ENCODE results near the gene COQ8A.

The COQ8A gene

GRCh38 chr1:226940029-226940805 lies at the start of gene COQ8A:
COQ8A (plus strand) TSS chr1:226940294; CDS start chr1:226961386, 21,092 bp downstream.
- FAIRE-seq, result peak; percentile 97

DNA sequence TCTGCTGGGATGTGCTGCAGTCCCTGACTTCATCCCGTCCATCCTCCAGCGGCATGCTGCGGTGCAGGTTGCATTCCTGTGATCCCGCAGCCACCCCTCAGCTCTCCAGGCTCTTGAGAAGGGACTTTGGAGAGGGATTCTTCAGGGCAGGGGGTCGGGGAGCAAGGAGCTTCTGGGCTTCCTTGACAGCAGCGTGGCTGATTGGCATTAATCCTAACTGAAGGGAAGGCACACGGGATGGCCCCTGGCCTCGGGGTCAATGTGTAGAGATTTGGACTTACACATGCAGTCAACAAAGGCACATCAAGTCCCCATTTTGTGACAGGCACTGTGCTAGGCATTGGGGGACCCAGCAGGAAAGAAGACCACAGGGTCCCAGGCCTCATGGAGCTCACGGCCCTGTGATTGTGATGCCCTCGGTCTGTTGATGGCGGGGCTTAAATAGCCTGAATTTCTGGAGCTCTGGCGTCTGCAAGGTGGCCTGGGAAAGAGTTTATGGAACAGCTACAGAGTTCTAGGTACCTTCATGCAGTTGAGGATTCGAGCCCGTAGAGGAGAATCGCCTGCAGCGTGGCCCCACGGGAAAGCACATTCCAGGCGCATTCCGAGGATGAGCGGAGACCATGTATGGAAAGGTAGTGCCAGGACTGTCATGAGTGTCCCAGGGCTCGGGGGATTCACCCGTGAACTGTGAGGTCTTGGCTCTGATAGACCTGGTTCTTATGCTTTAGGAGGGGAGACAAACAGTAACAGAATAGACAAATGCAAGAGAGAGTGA lies 49.6 kb upstream of the COQ8A start:
- FAIRE-seq, result no peak

DNA sequence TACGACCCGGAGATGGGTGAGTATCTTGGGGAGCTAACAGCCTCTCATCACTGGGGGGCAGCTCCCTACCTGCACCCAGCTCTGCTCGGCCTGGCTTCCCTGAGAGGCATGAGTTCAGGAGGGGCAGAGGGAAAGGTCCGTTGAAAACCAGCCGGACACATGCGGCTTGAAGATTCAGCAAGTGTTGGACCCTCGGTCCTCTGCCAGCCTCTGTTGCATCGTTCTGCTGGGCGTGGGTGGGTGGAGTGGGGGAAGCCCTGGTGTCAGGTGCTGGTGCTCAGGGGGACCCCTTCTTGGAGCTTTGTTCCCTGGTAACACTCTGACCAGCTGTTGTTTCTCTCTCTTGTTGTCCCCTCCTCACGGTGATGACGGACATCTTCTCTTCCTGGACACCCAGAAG lies 48.7 kb upstream of the COQ8A start:
- FAIRE-seq, result no peak

DNA sequence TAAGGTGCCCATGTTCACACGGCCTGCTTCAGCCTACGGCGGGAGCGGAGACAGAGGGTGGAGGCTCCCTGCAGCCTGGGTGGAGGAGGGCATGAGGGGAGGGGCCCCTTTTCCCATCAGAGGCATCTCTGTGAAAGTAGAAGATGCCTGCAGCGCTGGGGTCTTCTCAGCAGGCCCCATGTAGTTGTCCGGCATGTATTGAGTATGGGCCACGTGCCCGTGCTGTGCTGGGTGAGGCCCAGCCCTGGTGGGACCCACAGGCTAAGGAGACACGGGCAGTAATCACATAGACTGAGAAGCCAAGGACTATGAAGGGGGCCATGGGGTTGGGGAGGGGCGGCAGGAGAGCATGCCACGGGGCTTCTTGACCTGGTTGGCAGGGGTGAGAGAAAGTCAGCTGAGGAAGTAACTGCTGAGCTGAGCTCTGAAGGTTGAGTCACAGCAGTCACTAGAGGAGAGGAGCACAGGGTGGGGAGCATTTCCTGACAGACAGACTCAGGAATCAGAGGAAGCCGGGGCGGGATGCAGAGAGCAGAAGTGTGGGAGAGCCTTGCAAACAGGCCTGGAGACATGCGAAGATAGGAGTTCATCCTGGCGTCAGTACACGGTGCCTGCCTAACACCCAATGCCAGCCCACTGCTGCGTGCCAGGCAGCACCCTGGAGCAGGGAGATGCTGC lies 48.1 kb upstream of the COQ8A start:
- no peak for FAIRE-seq

- FAIRE-seq, result no peak
Observed at GRCh38 chr1:226892524-226892875, 47.6 kb upstream of the COQ8A start.

DNA sequence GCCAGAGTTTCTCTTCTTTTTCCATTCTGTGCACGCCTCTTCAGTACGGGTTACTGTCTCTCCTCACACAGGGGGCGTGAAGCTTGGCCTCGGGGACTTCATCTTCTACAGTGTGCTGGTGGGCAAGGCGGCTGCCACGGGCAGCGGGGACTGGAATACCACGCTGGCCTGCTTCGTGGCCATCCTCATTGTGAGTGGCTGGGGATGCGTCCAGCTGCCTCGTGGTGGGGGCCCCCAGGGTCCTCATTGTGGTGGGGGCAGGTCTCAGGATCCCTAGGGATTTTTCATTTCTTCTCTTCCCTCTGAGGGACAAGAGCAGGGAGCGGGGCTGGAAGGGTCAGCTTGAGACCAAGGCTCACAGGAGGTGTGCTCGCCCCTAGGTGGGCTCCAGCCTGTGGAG lies 46.2 kb upstream of the COQ8A start:
- FAIRE-seq, result no peak

GRCh38 chr1:226894826-226895225 lies 45.3 kb upstream of the COQ8A start:
- no peak for FAIRE-seq

DNA sequence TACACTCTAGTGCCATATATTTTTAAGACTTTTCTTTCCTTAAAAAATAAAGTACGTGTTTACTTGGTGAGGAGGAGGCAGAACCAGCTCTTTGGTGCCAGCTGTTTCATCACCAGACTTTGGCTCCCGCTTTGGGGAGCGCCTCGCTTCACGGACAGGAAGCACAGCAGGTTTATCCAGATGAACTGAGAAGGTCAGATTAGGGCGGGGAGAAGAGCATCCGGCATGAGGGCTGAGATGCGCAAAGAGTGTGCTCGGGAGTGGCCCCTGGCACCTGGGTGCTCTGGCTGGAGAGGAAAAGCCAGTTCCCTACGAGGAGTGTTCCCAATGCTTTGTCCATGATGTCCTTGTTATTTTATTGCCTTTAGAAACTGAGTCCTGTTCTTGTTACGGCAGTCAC lies 44.5 kb upstream of the COQ8A start:
- FAIRE-seq, result no peak

- no peak for FAIRE-seq
Observed at GRCh38 chr1:226898246-226898645, 41.8 kb upstream of the COQ8A start.

- FAIRE-seq, result no peak
Observed at GRCh38 chr1:226901421-226901820, 38.7 kb upstream of the COQ8A start.

DNA sequence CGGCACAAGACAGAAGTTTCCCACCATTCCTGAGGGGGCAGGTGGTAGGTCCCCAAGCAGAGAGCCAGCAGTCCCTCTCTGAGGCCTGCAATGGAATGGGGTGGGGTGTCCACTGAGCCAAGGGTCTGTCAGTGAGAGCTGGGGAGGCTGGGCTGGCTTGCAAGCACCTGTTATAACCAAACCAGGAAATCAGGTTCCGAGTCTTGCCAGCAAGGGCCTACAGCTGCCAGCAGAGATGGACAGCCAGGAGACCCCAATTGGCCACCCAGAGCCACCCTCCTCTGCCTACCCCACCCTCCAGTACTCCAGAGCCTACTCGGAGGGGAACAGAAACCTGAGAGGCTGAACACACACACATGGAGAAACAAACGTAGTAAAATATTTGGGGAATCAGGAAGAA lies 37.5 kb upstream of the COQ8A start:
- no peak for FAIRE-seq

GRCh38 chr1:226903819-226904716 lies 36.0 kb upstream of the COQ8A start:
- FAIRE-seq, result no peak

DNA sequence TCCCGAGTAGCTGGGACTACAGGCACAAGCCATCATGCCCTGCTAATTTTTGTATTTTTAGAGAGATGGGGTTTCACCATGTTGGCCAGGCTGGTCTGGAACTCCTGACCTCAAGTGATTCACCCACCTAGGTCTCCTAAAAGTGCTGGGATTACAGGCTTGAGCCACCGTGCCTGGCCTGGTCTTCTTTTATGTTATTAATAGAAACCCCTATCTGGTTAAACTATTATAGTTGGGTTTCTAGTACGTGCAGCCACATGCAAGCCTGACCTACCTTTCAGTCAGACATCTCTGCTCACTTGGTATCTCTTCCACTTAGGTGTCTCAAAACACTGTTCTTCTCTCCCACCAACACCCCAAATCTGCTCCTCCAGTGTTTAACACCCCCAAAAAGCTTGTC lies 35.3 kb upstream of the COQ8A start:
- FAIRE-seq, result no peak

DNA sequence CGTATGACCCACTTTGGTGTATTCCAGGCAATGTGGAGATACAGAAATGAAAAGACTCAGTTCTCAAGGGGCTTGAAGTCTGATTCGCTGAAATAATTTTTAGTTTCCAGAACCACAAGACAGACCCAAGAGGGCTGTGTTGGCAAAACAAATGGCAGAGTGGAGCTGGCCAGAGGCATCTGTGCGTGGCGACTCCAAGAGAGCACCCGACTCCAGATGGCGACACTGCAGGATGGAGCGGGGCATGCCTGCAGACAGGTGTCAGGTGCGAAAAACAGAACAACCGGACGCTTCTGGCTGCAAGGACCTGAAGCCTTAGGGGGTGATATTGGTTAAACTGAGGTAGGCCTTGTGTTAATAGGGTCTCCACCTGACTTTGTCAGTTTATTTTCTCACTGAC lies 31.7 kb upstream of the COQ8A start:
- no peak for FAIRE-seq

DNA sequence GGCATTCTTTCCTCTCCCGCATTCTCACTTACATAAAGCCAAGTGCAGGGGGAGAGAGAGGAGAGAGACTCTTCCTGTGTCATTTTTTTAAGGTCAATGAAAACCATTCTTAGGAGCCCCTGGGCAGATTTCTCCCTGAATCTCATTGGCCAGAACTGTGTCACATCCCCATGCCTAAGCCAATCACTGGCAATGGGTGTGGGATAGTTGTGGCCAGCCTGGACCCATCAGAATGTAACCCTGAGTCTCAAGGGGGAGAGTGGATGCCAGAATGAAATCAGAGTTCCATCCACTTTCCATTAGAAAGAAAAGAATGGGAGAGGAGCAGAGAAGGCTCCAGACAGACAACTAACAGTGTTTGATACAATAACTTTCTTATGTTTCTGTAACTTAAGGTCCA lies 31.2 kb upstream of the COQ8A start:
- no peak for FAIRE-seq

DNA sequence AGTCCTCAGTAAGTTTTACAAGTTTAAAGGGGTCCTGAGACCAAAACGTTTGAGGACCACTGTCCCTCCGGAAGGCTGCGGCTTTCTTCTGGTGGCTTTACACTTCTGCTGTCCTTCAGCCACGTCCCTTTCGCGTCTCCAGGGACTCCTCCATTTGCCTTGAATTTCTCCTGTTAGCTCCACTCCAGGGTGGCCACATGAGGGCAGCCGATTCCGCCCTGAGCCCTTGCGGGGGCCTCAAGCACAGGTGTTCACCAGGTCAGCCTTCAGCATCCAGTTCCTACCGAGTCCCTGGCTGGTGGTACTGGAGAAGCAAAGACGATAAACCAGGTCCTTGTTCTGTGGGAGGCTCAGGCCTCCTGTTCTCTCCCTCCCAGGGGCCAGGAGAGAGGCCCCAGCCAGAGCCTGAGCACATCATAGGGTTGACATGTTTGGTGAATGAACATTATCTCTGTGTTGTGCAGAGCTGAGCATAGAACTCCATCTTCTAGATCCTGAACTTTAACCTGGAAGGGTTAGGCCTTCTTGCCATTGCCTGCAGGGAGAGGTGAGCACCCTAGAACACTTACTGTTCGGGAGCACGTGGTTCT lies 27.4 kb upstream of the COQ8A start:
- no peak for FAIRE-seq

GRCh38 chr1:226915672-226915995 lies 24.5 kb upstream of the COQ8A start:
- no peak for FAIRE-seq

GRCh38 chr1:226916497-226916896 lies 23.6 kb upstream of the COQ8A start:
- no peak for FAIRE-seq

DNA sequence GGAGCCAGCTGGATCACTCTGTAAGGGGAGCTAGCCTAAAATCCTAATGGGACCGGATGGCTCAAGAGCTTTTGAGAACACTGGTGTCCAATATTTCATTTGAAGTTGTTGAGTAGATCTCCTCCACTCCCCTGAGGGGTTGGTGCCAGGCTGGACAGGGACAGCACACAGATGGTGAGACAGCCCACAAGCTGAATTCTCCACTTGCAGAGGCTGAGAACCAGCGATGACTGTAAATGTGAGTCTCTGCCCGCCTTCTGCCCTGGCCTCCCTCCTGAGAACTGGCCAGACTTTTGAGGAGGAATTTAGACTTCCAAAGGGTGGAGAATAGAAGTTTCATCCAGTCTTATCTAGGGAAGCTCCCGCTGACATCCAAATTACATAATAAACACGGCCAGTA lies 20.5 kb upstream of the COQ8A start:
- no peak for FAIRE-seq

GRCh38 chr1:226919995-226920394 lies 20.1 kb upstream of the COQ8A start:
- no peak for FAIRE-seq

- FAIRE-seq, result no peak
Observed at GRCh38 chr1:226920446-226920894, 19.6 kb upstream of the COQ8A start.

DNA sequence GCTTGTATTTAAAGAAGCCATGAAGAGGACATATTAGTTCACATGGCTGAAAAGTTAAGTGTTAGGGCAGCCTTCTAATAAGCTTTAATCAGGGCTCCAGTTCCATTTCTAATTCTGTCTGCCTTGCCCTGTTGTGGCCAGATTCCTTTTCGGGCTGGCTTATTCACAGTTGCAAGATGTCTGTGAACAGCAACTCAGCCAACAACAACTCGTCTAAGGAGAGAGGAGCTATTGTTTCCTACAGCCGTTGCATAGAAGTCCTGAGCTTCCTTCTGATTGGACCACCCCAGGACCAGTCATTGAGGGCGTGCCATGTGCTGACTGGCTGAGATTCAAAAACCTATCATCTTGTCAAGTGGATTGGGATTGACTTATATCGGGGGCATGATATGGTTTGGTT lies 18.6 kb upstream of the COQ8A start:
- FAIRE-seq, result no peak
